Adrenal gland (tissue), 12 donors: ENCODE data around the gene F7. TPM values are rescaled to one million over a fixed set of nuclear protein-coding genes. Genes with fewer than 3 reads are reported as not detected.
A peak's percentile ranks its signal among the peaks of the same experiment; 100 is the strongest.

Experiments
- DNase-seq, 7 donors: peaks; one replicate each; pipeline ENCODE4 v3.0.0-alpha.2; 2019 to 2020
- H3K27ac ChIP-seq, 5 donors: fragments of 200-600 bp; sonication (generic) in 4 of 5; 1 replicate in 3 of 5; 2 replicates in 2 of 5; pipeline versions ENCODE4 v1.5.1 to v1.8.0; 2016 to 2020; ENCODE audit warnings: mild to moderate bottlenecking in 1 of 5
- H3K27me3 ChIP-seq: fragments of 200-600 bp; 2 replicates; pipeline ENCODE4 v1.8.0; 2021
- H3K36me3 ChIP-seq, 2 donors: fragments of 200-600 bp; replicated peaks in 1 of 2; 1 replicate in 1 of 2; 2 replicates in 1 of 2; pipeline versions ENCODE4 v1.5.1 to v1.8.0; 2018 to 2022
- H3K4me1 ChIP-seq, 2 donors: fragments of 200-600 bp; replicated peaks in 1 of 2; 1 replicate in 1 of 2; 2 replicates in 1 of 2; pipeline versions ENCODE4 v1.5.1 to v1.8.0; 2018 to 2021
- H3K4me3 ChIP-seq, 4 donors: fragments of 200-600 bp; sonication (generic) in 3 of 4; one replicate each; pipeline ENCODE4 v1.5.1; 2016 to 2018
- H3K9me3 ChIP-seq, 3 donors: fragments of 200-600 bp; sonication (generic) in 1 of 3; replicated peaks in 1 of 3; 1 replicate in 2 of 3; 2 replicates in 1 of 3; pipeline versions ENCODE4 v1.5.1 to v1.8.0; 2016 to 2021
- CTCF ChIP-seq, 6 experiments: fragments of 450-650 bp in 4 of 6; fragments of 200-600 bp in 2 of 6; sonication (generic) in 1 of 6; IDR thresholded peaks; 1 replicate in 5 of 6; 2 replicates in 1 of 6; pipeline versions ENCODE4 v1.5.1 to v1.8.0; 2016 to 2021; ENCODE audit warnings: antibody characterized with exemption in 6 of 6, mild to moderate bottlenecking in 2 of 6, moderate library complexity in 1 of 6
- POLR2A ChIP-seq, 2 donors: fragments of 450-650 bp; IDR thresholded peaks; one replicate each; pipeline ENCODE4 v1.6.1; 2017; ENCODE audit warnings: antibody characterized with exemption in 2 of 2, mild to moderate bottlenecking in 2 of 2, moderate library complexity in 1 of 2
- WGBS, 4 donors: extraction: QIAGEN DNeasy Blood & Tissue Kit in 2 of 4; methylation state at CpG; one replicate each; pipeline versions ENCODE4 v1.1.5 to v1.1.7; 2013 to 2017; 5-methylcytosine and 5-hydroxymethylcytosine counted together
- intact Hi-C, 2 donors: fragments of 100-400 bp; cut with DNase I; formaldehyde crosslinking; loops; one replicate each; pipeline versions ENCODE4 v1.14.1 to v1.15.0; 2022 to 2023
- polyA plus RNA-seq, 3 donors: library from polyadenylated mRNA; stranded (reverse); fragments of 200-250 nt in 2 of 3; fragments of 350-450 nt in 1 of 3; fragmentation: Illumina TruSeq in 1 of 3; extraction: RNeasy Lipid Tissue Mini Kit (QIAGEN cat#74804) in 1 of 3; gene quantifications; one replicate each; pipeline ENCODE4 v1.2.3, GENCODE V29; 2013 to 2014
- total RNA-seq, 9 donors: library from RNA; depleted of rRNA in 4 of 9; stranded (reverse); fragments of >200 nt in 4 of 9; fragments of 120-200 nt in 1 of 9; fragmentation: NEBNext Ultra II Directional in 1 of 9; extraction: Animal tissue kit (Norgen Biotek cat#: 25700) in 1 of 9; gene quantifications; one replicate each; pipeline versions ENCODE4 v1.1.0 to v1.2.4, GENCODE V29; 2013 to 2023
- donor health status: healthy with polysubstance abuse.
- donor health status: Bipolar disorder and iron deficiency.
- donor health status: DM: yes; HTN: yes; CAD: no.
- donor health status: DM: no; HTN: no; CAD: no.
- donor health status: DM: no; HTN: no; CAD: no.
- donor health status: DM: yes; HTN: yes; CAD: no.

The F7 gene
- total and polyA plus RNA-seq, 12 donors, result 0.05 to 0.61 (median 0.08) TPM; not detected in 7

- Histone ChIP-seq H3K9me3 (no peaks in the 10 kb centered on the region), H3K27ac (no peak overlapping the region), H3K27me3 (no peaks in the 10 kb centered on the region), H3K4me3 (no peak overlapping the region), H3K4me1 (peaks cover 16 to 24% of the 10 kb centered on the region in 2 donors), H3K36me3 (no peaks in the 10 kb centered on the region)
- intact Hi-C loops, result no loop called here
- WGBS, 4 donors, result 71 to 82% (median 76%) methylated on average over 9 of the region's 9 CpGs
- peak in 2 of 7 donors; percentile 18 to 53 for DNase-seq
- TF ChIP-seq CTCF (IDR thresholded peaks at IDR 0.05) (no peak), POLR2A (IDR thresholded peaks at IDR 0.05) (no peak)
These were observed 50.5 kb downstream of the F7 start for GRCh38 chr13:113155982-113156655.

- Histone ChIP-seq H3K27ac (no peak overlapping the region), H3K36me3 (no peaks in the 10 kb centered on the region), H3K4me1 (peaks cover 11 to 17% of the 10 kb centered on the region in 2 donors), H3K9me3 (no peaks in the 10 kb centered on the region), H3K27me3 (no peaks in the 10 kb centered on the region), H3K4me3 (no peak overlapping the region)
- intact Hi-C loops, result no loop called here
- TF ChIP-seq POLR2A (IDR thresholded peaks at IDR 0.05) (no peak), CTCF (IDR thresholded peaks at IDR 0.05) (no peak)
- DNase-seq, result peak in 1 of 7 donors; percentile 39
- 65 to 74% (median 66%) methylated on average over 12 of the region's 12 CpGs for WGBS, 4 donors
These were observed 51.8 kb downstream of the F7 start for GRCh38 chr13:113157206-113157928.

GRCh38 chr13:113157929-113158747 lies 52.5 kb downstream of the F7 start, which contains the start of gene PROZ:
Gene PROZ, plus strand, starts transcription at chr13:113158648. Its CDS starts 13 bp downstream, at chr13:113158661.
- 57 to 73% (median 66%) methylated on average over 16 of the region's 16 CpGs for WGBS, 4 donors
- intact Hi-C loops, result no loop called here
- Histone ChIP-seq H3K27ac (no peak within 1 kb of the TSS), H3K4me1 (peaks cover 4 to 10% of the 10 kb centered on the region in 2 donors), H3K36me3 (no peaks in the 10 kb centered on the region), H3K27me3 (no peaks in the 10 kb centered on the region), H3K4me3 (no peak within 1 kb of the TSS), H3K9me3 (no peaks in the 10 kb centered on the region)
- DNase-seq, result peak in 1 of 7 donors; percentile 43
- TF ChIP-seq POLR2A (IDR thresholded peaks at IDR 0.05) (no peak), CTCF (IDR thresholded peaks at IDR 0.05) (no peak)

GRCh38 chr13:113158946-113159345 lies 53.4 kb downstream of the F7 start:
- H3K4me3 ChIP-seq, result no peak overlapping the region
- H3K9me3 ChIP-seq, result no peaks in the 10 kb centered on the region
- no peaks in the 10 kb centered on the region for H3K36me3 ChIP-seq
- intact Hi-C loops, result no loop called here
- no peak for TF ChIP-seq CTCF (IDR thresholded peaks at IDR 0.05)
- TF ChIP-seq POLR2A (IDR thresholded peaks at IDR 0.05), result no peak
- no peak overlapping the region for H3K27ac ChIP-seq
- WGBS, 4 donors, result 59 to 80% (median 76%) methylated on average over 3 to 7 of the region's 7 CpGs
- peak in 1 of 7 donors; percentile 47 for DNase-seq
- H3K27me3 ChIP-seq, result no peaks in the 10 kb centered on the region
- peaks cover 0 to 4% of the 10 kb centered on the region in 2 donors for H3K4me1 ChIP-seq
